ENCODE measurements around the gene STK32B. TPM values are rescaled to one million over a fixed set of nuclear protein-coding genes. Genes with fewer than 3 reads are reported as not detected.

Gene STK32B
- total RNA-seq, 1 experiment from 2014 or later: 11.6 TPM

- H3K9me3 ChIP-seq (ENCODE audit: control insufficient read depth, insufficient read depth, low read depth, low read length): peaks cover 5% of the 10 kb centered on the region; the same call in 1 of the 2 replicates
- ChIA-PET POLR2A (no interaction called here), CTCF (no interaction called here)
- intact Hi-C loops (cut with micrococcal nuclease; ENCODE audit: unreplicated experiment) (no loop called here), in situ Hi-C loops (cut with HindIII; ENCODE audit: low pct_unique_long_range_greater_than_20kb, low sequenced_read_pairs) (no loop called here)
- no peak overlapping the region for H3K27ac ChIP-seq (ENCODE audit: low read length)
- H3K4me3 ChIP-seq (ENCODE audit: low read depth in 2 of 2, low read length in 2 of 2): no peak overlapping the region
- H3K36me3 ChIP-seq (ENCODE audit: control insufficient read depth, insufficient read depth, low read length): no peaks in the 10 kb centered on the region
- TF ChIP-seq, protein P1, sequence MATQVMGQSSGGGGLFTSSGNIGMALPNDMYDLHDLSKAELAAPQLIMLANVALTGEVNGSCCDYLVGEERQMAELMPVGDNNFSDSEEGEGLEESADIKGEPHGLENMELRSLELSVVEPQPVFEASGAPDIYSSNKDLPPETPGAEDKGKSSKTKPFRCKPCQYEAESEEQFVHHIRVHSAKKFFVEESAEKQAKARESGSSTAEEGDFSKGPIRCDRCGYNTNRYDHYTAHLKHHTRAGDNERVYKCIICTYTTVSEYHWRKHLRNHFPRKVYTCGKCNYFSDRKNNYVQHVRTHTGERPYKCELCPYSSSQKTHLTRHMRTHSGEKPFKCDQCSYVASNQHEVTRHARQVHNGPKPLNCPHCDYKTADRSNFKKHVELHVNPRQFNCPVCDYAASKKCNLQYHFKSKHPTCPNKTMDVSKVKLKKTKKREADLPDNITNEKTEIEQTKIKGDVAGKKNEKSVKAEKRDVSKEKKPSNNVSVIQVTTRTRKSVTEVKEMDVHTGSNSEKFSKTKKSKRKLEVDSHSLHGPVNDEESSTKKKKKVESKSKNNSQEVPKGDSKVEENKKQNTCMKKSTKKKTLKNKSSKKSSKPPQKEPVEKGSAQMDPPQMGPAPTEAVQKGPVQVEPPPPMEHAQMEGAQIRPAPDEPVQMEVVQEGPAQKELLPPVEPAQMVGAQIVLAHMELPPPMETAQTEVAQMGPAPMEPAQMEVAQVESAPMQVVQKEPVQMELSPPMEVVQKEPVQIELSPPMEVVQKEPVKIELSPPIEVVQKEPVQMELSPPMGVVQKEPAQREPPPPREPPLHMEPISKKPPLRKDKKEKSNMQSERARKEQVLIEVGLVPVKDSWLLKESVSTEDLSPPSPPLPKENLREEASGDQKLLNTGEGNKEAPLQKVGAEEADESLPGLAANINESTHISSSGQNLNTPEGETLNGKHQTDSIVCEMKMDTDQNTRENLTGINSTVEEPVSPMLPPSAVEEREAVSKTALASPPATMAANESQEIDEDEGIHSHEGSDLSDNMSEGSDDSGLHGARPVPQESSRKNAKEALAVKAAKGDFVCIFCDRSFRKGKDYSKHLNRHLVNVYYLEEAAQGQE (IDR thresholded peaks at IDR 0.05; ENCODE audit: insufficient read depth in 1 of 2, low read depth in 2 of 2, low read length in 1 of 2): no peak
- no peak for TF ChIP-seq TCF7L2 (IDR thresholded peaks at IDR 0.05; ENCODE audit: low read depth, low read length)
- no peak for TF ChIP-seq SIN3A (IDR thresholded peaks at IDR 0.05; ENCODE audit: borderline replicate concordance, insufficient read depth, low read depth, low read length)
- TF ChIP-seq CTCF (IDR thresholded peaks at IDR 0.05): no peak
- TF ChIP-seq POLR2AphosphoS5 (IDR thresholded peaks at IDR 0.05; ENCODE audit: low read depth, low read length): no peak
- H3K4me1 ChIP-seq (ENCODE audit: control insufficient read depth, insufficient read depth, low read length): no peaks in the 10 kb centered on the region
- ATAC-seq: no peak
- no TSS peak for BruUV-seq (replicated peaks)
- H3K27me3 ChIP-seq (ENCODE audit: control insufficient read depth, insufficient read depth, low read length): no peaks in the 10 kb centered on the region
- DNase-seq (ENCODE audit: low read depth, low spot score): no peak
These were observed 271.0 kb downstream of the STK32B start for GRCh38 chr4:5322321-5322720.

GRCh38 chr4:5330339-5330989 is 279.2 kb downstream of the STK32B start:
- in situ Hi-C loops (cut with HindIII; ENCODE audit: low pct_unique_long_range_greater_than_20kb, low sequenced_read_pairs) (no loop called here), intact Hi-C loops (cut with micrococcal nuclease; ENCODE audit: unreplicated experiment) (no loop called here)
- Histone ChIP-seq H3K4me3 (ENCODE audit: low read depth in 2 of 2, low read length in 2 of 2) (no peak overlapping the region), H3K27ac (ENCODE audit: low read length) (no peak overlapping the region), H3K4me1 (ENCODE audit: control insufficient read depth, insufficient read depth, low read length) (no peaks in the 10 kb centered on the region), H3K9me3 (ENCODE audit: control insufficient read depth, insufficient read depth, low read depth, low read length) (no peaks in the 10 kb centered on the region; the same call in 1 of the 2 replicates), H3K27me3 (ENCODE audit: control insufficient read depth, insufficient read depth, low read length) (no peaks in the 10 kb centered on the region), H3K36me3 (ENCODE audit: control insufficient read depth, insufficient read depth, low read length) (no peaks in the 10 kb centered on the region)
- TF ChIP-seq CTCF (IDR thresholded peaks at IDR 0.05) (no peak), POLR2AphosphoS5 (IDR thresholded peaks at IDR 0.05; ENCODE audit: low read depth, low read length) (no peak), SIN3A (IDR thresholded peaks at IDR 0.05; ENCODE audit: borderline replicate concordance, insufficient read depth, low read depth, low read length) (no peak)
- TF ChIP-seq, protein P1 (IDR thresholded peaks at IDR 0.05; ENCODE audit: insufficient read depth in 1 of 2, low read depth in 2 of 2, low read length in 1 of 2): no peak
- DNase-seq (ENCODE audit: low read depth, low spot score) (no peak), ATAC-seq (no peak)
- CTCF ChIA-PET: no interaction called here
- no TSS peak for BruUV-seq (replicated peaks)
- POLR2A ChIA-PET: no interaction called here

Measured in Panc1 (cell line).